ENCODE measurements around the gene TRIM8. TPM values are rescaled to one million over a fixed set of nuclear protein-coding genes. Genes with fewer than 3 reads are reported as not detected.

The TRIM8 gene
- total and polyA plus RNA-seq, 2 of the 8 experiments (the other 6 are each of a cell fraction or from before 2014, with no cell fraction given) = 24.9 to 38.8 TPM

GRCh38 chr10:102704915-102705314, 60.6 kb downstream of the TRIM8 start (continued):
- TF ChIP-seq CHD7 (IDR thresholded peaks at IDR 0.05; ENCODE audit: insufficient replicate concordance, low read length) (no peak), KDM5A (IDR thresholded peaks at IDR 0.05; ENCODE audit: low read length) (no peak), SIN3A (conservative IDR thresholded peaks at IDR 0.05 in 1 of 2, IDR thresholded peaks at IDR 0.05 in 1 of 2; ENCODE audit: low read depth in 1 of 2, low read length in 2 of 2) (no peak)
